HG03460 (cell line): Measurements from ENCODE around the gene ITPKB.

Experiments
- ATAC-seq: cut with Tn5 transposase; IDR thresholded peaks from one replicate; pipeline ENCODE4 v1.9.1; 2021; ENCODE audit not compliant: unreplicated experiment

The ITPKB gene

DNA sequence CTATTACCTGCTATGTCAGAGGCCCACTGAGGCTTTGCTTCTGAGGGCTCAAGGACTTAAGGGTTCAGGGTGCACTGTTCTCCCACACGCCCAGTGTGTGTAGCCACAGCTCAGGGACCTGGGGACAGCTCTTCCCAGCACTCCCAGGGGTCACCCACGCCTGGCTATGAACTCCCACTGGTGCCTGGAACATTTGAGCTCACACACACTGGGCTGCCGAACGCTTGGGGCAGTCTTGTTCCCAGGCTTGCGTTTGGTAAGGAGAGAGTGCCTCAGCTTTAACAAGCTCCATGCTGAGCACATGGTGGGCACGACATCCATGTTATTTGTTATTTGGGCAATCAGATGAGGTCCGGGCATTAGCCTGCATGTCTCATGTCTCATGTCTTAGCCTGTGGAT lies 153.0 kb downstream of the ITPKB start:
- no peak for ATAC-seq

DNA sequence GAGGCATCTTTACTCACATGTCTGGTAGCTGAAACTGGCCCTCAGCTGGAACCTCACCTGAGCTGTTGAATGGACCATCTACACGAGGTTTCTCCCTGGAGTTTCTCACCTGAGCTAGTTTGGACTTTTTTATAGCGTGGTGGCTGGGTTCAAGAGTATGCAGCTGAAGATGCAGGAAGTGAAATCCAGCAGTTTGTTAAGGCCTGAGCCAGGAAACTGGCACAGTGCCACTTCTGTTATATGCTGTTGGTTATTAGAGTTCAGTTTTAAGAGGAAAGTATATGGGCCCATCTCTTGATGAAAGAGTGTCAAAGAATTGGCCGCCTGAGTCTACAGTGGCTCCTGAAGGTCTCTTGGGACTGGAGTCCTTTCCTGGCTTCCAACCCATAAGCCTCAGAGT lies 154.9 kb downstream of the ITPKB start:
- ATAC-seq, result no peak

DNA sequence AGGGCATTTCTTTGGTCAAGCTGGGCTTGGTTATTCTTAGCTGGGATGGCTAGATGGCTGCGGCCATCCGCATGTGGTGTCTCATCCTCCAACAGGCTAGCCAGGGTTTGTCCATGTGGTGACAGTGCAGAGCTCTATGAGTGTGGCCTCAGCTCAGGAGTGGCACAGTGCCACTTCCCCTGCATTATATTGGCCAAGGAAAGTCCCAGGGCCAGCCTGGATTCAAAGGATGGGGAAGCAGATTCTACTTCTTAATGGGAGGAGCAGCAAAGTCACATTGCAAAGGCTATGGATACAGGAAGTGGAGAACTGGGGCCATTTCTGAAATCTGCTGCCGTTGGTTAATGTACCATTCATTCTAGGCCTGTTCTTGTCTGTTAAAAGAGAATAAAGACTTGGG lies 156.1 kb downstream of the ITPKB start:
- no peak for ATAC-seq
